HFF-Myc (cell line): ENCODE results near the gene BCAN.
A peak's percentile ranks its signal among the peaks of the same experiment; 100 is the strongest.

ENCODE experiments used
- DNase-seq: peaks from one replicate; pipeline ENCODE4 v3.0.0-alpha.2; 2011; ENCODE audit warnings: low read depth; ENCODE audit errors: extremely low read depth
- H3K4me3 ChIP-seq: replicated peaks from 2 replicates; pipeline ENCODE4 v1.5.1; 2011; ENCODE audit warnings: low read depth, mild to moderate bottlenecking, control low read depth, low read length
- CTCF ChIP-seq: IDR thresholded peaks from 2 replicates; pipeline ENCODE4 v1.5.1; 2012; ENCODE audit warnings: mild to moderate bottlenecking, low read depth, low read length, control low read depth; ENCODE audit errors: missing control alignments

BCAN gene

GRCh38 chr1:156615946-156616345 is 26.0 kb upstream of the BCAN start:
- H3K4me3 ChIP-seq = no peak overlapping the region
- TF ChIP-seq CTCF = no peak
- no peak for DNase-seq

DNA sequence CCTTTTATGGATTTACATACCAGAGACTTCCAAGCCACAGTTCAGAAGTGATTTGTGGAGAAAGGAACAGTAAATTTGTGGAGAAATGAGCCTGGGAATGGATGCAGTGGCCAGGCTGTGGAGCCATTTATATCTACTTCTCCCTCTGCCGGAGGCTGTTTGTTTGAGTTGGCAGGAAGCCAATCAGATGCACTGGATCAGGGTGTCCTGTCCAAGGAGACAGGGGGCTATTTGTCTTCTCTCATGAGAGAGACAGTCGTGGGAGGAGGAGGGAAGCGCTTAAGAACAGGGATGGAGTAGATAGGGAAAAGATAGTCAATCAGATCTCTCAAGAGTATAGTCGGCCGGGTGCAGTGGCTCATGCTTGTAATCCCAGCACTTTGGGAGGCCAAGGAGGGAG is 25.5 kb upstream of the BCAN start:
- H3K4me3 ChIP-seq = no peak overlapping the region
- TF ChIP-seq CTCF = no peak
- no peak for DNase-seq

DNA sequence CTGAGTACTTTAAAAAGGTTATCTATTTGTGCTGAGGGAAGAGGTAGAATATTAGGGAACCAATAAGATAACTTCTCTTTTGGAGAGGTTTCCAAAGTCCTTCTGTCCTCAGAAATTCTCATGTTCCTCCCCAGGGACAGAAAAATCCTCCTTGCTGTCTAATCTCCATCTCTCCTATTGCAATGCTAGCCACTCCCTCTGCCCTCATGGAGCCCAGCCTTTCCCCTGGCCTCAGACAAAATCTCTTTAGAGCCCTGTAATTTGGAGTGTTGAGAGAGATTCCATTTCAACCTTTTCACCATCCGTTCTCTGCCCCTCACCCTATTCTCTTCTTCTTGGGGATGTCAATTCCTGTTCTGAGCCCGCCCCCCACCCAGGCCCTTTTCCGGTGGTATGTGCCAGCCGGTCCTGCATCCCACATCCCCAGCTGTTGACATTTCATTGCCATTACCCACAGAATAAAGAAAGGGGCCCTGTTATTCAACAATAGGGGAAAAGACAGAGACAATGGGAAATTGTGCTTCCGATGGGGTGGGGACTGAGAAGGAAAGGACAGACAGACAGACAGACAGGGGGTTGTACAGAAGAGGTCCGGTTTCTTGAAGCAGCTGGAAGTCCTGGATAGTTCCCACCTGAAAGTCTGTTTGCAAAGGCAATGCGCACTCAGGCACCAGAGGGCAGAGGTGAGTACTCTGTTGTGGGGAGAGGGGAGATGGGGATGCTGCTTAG is 22.9 kb upstream of the BCAN start, which contains the start of gene HAPLN2:
Gene HAPLN2, plus strand, starts transcription at position 563 of the 729 bp plus-strand sequence. CDS start 4,076 bp downstream, outside the sequence.
- H3K4me3 ChIP-seq = no peak within 1 kb of the TSS
- TF ChIP-seq CTCF = peak; percentile 57
- no peak for DNase-seq

DNA sequence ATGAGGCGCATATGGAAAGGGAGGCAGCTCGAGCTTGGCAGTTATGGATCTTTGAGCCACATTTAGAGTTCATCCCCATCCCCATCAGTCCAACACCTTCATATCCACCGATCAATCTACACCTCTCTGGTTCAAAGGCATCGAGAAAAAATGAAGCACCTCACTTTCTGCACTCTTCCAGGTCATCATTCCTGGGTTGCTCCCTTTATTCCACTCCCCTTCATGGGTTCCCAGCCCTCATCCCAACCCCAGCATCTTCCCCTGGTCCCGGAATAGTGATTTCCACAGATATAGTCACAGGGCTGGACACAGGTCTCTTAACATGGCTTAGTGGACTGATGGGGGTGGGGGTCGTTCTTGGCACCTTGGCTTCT is 22.3 kb upstream of the BCAN start:
- no peak for DNase-seq
- TF ChIP-seq CTCF = no peak
- H3K4me3 ChIP-seq = no peak overlapping the region

GRCh38 chr1:156622581-156623297 is 19.2 kb upstream of the BCAN start:
- DNase-seq = no peak
- no peak overlapping the region for H3K4me3 ChIP-seq
- no peak for TF ChIP-seq CTCF

- TF ChIP-seq CTCF = peak; percentile 48
- DNase-seq = no peak
- peak overlapping the region; percentile 22 for H3K4me3 ChIP-seq
Observed at GRCh38 chr1:156623946-156624813, 17.7 kb upstream of the BCAN start.
